ENCODE data around the gene COL24A1. TPM values are rescaled to one million over a fixed set of nuclear protein-coding genes. Genes with fewer than 3 reads are reported as not detected.
A peak's percentile ranks its signal among the peaks of the same experiment; 100 is the strongest.

COL24A1 gene
- total RNA-seq, 1 experiment from 2014 or later, result 1.1 TPM

DNA sequence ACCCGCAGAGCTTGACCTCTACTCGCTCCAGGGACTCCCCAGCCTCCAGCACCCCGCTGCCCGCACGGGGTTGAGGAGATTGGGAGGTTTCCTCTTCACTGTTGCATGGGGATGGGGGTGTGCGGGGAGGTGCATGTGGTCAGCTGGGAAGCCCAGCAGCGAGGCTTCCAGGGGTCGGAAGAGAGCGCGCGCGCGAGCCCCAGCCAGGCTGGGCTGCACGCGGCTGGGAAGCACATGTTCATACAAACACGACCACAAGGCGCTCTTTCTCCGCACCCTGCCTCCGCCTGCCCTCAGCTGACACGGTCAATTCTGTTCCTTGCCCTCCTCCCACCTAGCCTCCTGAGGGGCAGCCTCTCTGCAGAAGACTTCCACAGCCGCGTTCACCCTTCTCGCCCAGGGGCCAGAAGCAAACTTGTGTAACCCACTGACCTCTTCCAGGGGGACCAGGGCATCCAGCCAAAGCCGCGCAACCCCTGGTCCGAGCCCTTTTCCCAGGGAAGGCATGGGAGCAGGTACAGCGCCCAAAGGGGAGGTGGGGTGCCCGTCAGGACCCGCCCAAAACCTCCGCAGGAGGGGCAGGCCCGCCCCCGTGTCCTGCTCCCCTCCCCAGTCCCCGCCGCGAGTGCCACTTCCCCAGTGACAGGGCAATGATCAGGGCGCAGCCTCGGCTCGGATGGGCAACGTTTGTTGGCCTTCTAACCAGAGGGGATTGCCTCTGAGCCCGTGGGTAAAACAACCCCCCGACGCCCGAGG lies 1.3 kb downstream of the COL24A1 start (continued):
- TF ChIP-seq SOX15 (CRISPR knock-in tag; IDR thresholded peaks at IDR 0.05), result no peak
- TF ChIP-seq RORB (CRISPR knock-in tag; IDR thresholded peaks at IDR 0.05), result no peak
- peak; percentile 74; the same call in 1 of the 2 replicates for TF ChIP-seq CREM (CRISPR knock-in tag; IDR thresholded peaks at IDR 0.05)
- peak; percentile 85; the same call in 1 of the 2 replicates for TF ChIP-seq AFF4 (CRISPR knock-in tag; IDR thresholded peaks at IDR 0.05; ENCODE audit: borderline replicate concordance)
- TF ChIP-seq ZBTB21 (CRISPR knock-in tag; IDR thresholded peaks at IDR 0.05; ENCODE audit: borderline replicate concordance), result peak; percentile 92
- no peak for TF ChIP-seq NR3C1 (CRISPR knock-in tag; conservative IDR thresholded peaks at IDR 0.05; ENCODE audit: low read depth)
- TF ChIP-seq STAT6 (CRISPR knock-in tag; conservative IDR thresholded peaks at IDR 0.05; ENCODE audit: low read depth), result no peak
- TF ChIP-seq, protein P1, sequence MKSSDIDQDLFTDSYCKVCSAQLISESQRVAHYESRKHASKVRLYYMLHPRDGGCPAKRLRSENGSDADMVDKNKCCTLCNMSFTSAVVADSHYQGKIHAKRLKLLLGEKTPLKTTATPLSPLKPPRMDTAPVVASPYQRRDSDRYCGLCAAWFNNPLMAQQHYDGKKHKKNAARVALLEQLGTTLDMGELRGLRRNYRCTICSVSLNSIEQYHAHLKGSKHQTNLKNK (CRISPR knock-in tag; IDR thresholded peaks at IDR 0.05), result no peak
- TF ChIP-seq ZSCAN18 (CRISPR knock-in tag; IDR thresholded peaks at IDR 0.05), result no peak
- no peak for TF ChIP-seq HMGA2 (CRISPR knock-in tag; IDR thresholded peaks at IDR 0.05)
- peak; percentile 85 for TF ChIP-seq FOXK1 (CRISPR knock-in tag; IDR thresholded peaks at IDR 0.05)
- TF ChIP-seq, protein P2, sequence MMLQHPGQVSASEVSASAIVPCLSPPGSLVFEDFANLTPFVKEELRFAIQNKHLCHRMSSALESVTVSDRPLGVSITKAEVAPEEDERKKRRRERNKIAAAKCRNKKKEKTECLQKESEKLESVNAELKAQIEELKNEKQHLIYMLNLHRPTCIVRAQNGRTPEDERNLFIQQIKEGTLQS (CRISPR knock-in tag; conservative IDR thresholded peaks at IDR 0.05), result no peak
- peak; percentile 96 for TF ChIP-seq NFE2L1 (CRISPR knock-in tag; IDR thresholded peaks at IDR 0.05)
- TF ChIP-seq, protein P3, sequence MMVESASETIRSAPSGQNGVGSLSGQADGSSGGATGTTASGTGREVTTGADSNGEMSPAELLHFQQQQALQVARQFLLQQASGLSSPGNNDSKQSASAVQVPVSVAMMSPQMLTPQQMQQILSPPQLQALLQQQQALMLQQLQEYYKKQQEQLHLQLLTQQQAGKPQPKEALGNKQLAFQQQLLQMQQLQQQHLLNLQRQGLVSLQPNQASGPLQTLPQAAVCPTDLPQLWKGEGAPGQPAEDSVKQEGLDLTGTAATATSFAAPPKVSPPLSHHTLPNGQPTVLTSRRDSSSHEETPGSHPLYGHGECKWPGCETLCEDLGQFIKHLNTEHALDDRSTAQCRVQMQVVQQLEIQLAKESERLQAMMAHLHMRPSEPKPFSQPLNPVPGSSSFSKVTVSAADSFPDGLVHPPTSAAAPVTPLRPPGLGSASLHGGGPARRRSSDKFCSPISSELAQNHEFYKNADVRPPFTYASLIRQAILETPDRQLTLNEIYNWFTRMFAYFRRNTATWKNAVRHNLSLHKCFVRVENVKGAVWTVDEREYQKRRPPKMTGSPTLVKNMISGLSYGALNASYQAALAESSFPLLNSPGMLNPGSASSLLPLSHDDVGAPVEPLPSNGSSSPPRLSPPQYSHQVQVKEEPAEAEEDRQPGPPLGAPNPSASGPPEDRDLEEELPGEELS (CRISPR knock-in tag; IDR thresholded peaks at IDR 0.05), result peak; percentile 99
- TF ChIP-seq, protein P4, sequence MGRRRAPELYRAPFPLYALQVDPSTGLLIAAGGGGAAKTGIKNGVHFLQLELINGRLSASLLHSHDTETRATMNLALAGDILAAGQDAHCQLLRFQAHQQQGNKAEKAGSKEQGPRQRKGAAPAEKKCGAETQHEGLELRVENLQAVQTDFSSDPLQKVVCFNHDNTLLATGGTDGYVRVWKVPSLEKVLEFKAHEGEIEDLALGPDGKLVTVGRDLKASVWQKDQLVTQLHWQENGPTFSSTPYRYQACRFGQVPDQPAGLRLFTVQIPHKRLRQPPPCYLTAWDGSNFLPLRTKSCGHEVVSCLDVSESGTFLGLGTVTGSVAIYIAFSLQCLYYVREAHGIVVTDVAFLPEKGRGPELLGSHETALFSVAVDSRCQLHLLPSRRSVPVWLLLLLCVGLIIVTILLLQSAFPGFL (CRISPR knock-in tag; IDR thresholded peaks at IDR 0.05; ENCODE audit: borderline replicate concordance), result peak; percentile 83; the same call in 1 of the 2 replicates
- TF ChIP-seq CBFB (CRISPR knock-in tag; IDR thresholded peaks at IDR 0.05; ENCODE audit: low read depth), result no peak
- peak; percentile 83; the same call in 1 of the 2 replicates for TF ChIP-seq ELF4 (CRISPR knock-in tag; IDR thresholded peaks at IDR 0.05; ENCODE audit: low read depth)
- peak; percentile 84 for TF ChIP-seq NR2C2 (CRISPR knock-in tag; IDR thresholded peaks at IDR 0.05)
- no peak; the same call in 1 of the 2 replicates for TF ChIP-seq NFYB (CRISPR knock-in tag; conservative IDR thresholded peaks at IDR 0.05; ENCODE audit: low read depth)
- peak; percentile 82; the same call in 1 of the 2 replicates for TF ChIP-seq ZNF219 (CRISPR knock-in tag; IDR thresholded peaks at IDR 0.05; ENCODE audit: borderline replicate concordance)
- no peak for TF ChIP-seq ZNF396 (CRISPR knock-in tag; IDR thresholded peaks at IDR 0.05; ENCODE audit: borderline replicate concordance)
- peak; percentile 94; the same call in 1 of the 2 replicates for TF ChIP-seq TCF7 (CRISPR knock-in tag; IDR thresholded peaks at IDR 0.05; ENCODE audit: low read depth)
- TF ChIP-seq NR1H2 (CRISPR knock-in tag; IDR thresholded peaks at IDR 0.05), result 0 out of 2 replicates have a peak, but pooled peaks have one; percentile 32
- no peak for TF ChIP-seq E2F4 (CRISPR knock-in tag; IDR thresholded peaks at IDR 0.05; ENCODE audit: borderline replicate concordance, low read depth)
